ENCODE data around the gene P4HB.

Gene P4HB

DNA sequence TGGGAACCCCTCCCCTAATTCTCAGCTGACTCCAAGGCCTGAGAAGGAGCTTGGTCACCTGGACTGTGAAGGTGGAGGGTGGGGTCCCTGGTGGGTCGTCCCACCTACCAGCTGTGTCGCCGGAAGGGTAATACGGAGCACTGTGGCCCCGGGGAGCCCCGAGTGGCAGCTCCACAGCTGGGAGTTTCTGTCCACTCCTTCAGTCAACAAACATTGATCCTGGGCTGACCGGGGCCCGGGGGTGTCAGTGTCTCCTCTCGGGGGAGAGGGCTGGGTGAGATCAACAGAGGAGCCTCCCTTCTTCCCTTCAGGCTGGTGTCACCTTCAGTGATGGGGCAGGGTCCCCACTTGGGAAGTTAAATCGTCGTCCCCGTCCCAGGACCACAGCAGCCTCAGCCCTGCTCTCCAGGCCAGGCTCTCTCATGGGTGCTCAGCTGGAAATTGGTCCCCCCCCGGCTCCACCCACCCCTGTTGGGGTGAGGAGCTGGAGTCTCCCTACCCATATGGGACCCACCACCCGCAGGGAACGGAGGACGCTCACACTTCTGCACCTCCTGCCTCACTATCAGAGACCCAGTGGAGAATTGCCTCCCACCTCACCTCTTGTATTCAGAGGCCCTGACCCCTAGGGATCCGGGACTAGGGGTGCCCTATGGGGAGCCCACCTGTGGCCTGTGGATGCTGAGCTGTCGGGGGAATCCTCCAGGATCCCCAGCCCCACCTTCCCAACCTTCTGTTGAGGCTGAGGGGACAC is 54.5 kb downstream of the P4HB start:
- TF ChIP-seq, protein P1, sequence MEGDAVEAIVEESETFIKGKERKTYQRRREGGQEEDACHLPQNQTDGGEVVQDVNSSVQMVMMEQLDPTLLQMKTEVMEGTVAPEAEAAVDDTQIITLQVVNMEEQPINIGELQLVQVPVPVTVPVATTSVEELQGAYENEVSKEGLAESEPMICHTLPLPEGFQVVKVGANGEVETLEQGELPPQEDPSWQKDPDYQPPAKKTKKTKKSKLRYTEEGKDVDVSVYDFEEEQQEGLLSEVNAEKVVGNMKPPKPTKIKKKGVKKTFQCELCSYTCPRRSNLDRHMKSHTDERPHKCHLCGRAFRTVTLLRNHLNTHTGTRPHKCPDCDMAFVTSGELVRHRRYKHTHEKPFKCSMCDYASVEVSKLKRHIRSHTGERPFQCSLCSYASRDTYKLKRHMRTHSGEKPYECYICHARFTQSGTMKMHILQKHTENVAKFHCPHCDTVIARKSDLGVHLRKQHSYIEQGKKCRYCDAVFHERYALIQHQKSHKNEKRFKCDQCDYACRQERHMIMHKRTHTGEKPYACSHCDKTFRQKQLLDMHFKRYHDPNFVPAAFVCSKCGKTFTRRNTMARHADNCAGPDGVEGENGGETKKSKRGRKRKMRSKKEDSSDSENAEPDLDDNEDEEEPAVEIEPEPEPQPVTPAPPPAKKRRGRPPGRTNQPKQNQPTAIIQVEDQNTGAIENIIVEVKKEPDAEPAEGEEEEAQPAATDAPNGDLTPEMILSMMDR (IDR thresholded peaks at IDR 0.05; ENCODE audit: low read depth, low read length), result no peak
- no peak for DNase-seq (ENCODE audit: extremely low read depth, low read depth)

DNA sequence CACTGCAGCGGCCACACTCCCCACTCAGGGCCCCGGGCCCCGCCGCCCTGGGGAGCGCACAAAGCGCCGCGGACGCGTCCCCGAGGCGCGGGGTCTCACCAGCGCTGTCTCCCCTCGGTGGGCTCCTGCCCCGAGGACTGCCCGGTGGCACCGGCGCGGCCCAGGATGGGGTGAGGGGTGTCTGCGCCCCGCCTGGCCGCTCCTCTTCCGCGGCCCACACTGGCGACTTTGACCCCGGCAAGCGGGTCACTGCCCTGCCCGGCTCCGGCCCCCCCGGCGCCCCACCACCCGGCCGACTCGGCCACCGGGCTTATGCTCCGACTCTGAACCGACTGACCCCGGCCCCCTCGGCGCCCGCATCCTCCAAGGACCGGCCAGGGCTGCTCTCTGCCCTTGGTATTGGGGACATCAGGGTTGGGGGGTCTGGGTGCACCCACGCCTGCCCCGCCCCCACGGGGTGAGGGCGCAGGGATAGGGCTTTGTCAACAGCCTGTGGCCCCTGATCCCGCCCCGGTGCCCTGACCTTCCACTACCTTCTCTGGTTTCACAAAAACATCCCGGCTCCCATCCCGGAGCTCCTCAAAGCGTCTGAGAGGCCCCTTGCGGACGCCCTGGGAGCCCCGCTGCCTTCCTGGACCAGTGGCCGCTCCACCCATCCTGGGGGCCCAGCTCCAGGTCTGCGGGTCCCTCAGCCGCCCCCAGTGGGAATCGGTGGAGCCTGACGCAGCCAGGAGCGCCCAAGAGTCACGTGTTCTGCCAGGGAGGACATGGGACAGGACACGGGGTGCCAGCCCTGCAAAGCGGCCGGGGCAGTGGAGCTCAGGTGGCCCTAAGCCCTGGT is 55.6 kb downstream of the P4HB start:
- no peak for DNase-seq (ENCODE audit: extremely low read depth, low read depth)
- TF ChIP-seq, protein P1 (IDR thresholded peaks at IDR 0.05; ENCODE audit: low read depth, low read length), result no peak

DNA sequence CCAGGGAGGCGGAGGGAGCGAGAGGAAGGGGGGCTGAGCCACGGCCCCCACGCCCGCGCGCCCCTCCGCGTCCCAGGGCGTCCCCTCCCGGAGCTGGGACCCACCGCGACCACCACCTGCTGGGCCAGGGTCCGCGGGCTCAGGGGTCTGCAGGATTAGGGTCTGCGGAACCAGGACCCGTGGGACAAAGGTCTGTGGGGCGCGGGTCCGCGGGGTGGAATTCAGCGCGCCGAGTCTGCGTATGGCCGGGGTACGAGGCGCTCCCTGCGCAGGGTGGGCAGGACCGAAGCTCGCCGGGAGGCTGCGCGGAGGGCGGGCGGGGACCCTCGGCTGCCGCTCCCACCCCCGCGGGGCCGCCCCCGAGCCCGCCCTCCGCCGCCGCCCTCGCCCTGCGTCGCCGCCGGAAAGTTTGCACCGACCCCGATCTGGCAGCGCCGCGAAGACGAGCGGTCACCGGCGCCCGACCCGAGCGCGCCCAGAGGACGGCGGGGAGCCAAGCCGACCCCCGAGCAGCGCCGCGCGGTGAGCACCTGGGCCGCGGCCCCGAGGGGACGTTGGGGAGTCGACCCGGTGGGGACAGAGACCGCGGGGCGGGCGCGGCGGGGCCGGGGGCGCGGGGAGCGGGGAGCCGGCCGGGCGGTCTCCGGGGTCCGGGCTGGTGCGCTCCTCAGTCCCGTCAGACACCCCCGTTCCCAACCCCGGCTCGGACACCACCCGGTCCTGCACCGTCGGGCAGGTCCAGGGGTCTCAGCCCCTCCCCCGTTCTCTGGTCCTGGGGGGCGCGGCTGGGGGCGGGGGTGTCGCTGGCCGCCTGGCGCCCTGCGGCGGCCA is 56.4 kb downstream of the P4HB start, which contains the start of gene GCGR:
TSS of gene GCGR (plus strand) at position 423 of the 831 bp plus-strand sequence. CDS start 4,869 bp downstream, outside the sequence.
- TF ChIP-seq, protein P1 (IDR thresholded peaks at IDR 0.05; ENCODE audit: low read depth, low read length), result no peak
- DNase-seq (ENCODE audit: extremely low read depth, low read depth), result no peak

DNA sequence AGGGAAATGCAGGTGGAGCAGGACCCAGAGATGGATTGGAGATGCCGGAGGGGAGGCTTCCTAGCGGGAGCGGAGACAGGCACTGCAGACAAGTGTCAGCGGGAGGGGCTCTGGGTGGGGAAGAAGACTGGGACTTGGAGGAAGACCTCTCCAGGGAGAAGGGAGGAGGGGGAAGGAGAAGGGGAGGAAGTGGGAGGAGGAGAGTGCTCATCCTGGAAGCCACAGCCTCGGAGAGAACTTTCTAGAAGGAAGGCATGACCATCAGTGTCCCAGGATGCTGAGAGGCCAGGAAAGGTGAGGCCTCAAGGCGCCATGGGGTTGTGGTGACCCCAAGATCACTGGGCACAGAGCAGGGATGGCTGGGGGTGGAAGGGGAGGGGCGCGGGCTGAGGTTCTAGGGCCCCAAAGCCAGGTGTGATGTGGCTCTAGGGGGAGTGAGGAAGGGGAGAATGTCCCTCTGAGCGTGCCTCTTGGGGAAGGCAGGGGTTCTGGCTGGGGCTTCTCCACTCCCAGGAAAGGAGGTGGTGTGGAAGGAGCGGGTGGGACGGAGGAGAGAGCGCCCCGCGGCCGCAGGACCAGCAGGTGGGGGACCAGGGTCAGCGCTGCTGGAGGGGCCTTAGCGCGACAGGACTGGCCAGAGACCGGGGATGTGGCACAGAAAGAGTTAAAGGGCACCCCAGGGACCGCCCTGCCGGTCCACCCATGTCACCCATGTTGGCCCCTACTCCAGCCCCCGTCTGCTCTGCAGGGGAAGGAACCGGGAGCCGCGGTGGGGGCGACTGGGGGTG is 57.3 kb downstream of the P4HB start:
- TF ChIP-seq, protein P1 (IDR thresholded peaks at IDR 0.05; ENCODE audit: low read depth, low read length), result no peak
- DNase-seq (ENCODE audit: extremely low read depth, low read depth), result no peak

DNA sequence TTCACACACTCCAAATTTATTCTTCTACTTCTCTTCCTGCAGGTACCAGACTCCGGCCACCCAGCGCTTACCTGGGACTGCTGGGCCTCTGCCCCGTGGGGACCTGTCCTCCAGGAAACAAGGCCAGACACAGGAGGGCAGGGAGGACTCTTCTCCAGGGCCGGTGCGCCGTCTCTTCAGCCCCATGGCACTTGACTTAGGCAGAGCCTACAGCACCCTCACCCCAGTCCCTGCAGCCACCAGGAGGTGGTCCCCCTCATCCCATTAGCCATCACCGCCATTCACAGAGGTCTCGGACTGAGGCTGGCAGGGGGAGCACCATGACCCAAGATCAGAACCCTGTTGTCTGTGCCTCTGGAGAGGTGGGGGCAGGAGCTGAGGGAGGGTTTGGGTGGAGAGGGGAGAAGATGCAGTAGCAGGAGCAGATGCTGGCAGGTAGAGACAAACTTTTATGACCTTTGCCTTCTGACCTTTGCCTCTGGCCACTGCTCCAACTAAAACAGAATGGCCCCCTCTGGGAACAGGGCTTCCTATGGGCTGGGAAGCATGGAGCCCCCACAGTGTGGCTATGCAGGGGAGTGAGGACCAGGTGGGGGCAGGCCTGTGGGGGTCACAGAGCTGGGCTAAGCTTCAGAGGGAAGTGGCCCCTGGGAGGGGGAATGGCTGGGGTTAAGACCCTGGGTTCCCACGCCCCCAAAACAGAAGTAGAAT is 58.1 kb downstream of the P4HB start:
- DNase-seq (ENCODE audit: extremely low read depth, low read depth), result no peak
- TF ChIP-seq, protein P1 (IDR thresholded peaks at IDR 0.05; ENCODE audit: low read depth, low read length), result no peak

DNA sequence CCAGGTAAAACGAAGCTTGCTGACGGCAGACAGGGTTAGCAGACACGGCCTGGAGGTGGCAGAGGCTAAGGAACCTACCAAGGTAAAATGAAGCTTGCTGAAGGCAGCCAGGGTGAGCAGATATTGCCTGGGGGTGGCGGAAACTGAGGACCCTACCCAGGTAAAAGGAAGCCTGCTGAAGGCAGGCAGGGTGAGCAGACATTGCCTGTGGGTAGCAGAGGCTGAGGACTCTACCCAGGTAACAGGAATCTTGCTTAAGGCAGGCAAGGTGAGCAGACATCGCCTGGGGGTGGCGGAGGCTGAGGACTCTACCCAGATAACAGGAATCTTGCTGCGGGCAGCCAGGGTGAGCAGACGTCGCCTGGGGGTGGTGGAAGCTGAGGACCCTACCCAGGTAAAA is 59.0 kb downstream of the P4HB start:
- TF ChIP-seq, protein P1 (IDR thresholded peaks at IDR 0.05; ENCODE audit: low read depth, low read length), result no peak
- DNase-seq (ENCODE audit: extremely low read depth, low read depth), result no peak
